ENCODE results near the gene VGF.

Gene VGF

DNA sequence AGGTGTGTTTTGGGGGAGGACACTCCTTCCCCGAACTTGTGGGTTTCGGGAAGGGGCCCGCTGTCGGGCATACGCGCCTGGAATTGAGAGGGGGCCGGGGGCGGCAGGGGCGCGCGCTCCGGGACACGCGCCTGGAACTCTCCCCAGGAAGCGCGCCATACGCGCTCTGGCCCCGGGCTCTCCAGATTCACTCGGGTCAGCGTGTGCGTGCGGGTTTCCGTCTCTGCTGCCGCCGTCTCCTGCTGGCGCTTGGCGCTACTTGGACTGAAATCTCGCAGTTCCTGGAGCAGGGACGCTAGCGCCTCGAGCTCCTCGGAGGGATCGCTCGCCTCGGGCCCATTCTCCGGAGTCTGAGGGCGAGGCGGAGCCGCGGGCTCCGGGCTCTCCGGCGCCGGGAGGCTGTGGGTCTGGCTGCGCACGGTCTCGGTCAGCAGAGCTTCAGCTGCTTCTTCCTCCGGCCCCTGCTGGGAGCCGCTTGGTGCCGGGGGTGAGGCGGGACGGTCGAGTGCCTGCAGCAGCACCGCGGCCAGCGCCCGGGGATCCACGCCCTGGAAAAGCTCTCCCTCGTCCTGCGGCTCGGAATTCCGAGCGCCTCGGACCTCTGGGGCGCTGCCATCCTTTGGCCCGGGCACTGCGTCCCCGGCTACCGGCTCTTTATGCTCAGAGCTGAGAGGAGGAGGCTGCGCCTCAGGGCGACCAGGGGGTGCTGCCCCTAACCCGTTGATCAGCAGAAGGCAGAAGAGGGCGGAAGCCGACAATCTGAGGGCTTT lies 1.1 kb downstream of the VGF start:
- DNase-seq = peak in 1 of 2 experiments; percentile 29

DNA sequence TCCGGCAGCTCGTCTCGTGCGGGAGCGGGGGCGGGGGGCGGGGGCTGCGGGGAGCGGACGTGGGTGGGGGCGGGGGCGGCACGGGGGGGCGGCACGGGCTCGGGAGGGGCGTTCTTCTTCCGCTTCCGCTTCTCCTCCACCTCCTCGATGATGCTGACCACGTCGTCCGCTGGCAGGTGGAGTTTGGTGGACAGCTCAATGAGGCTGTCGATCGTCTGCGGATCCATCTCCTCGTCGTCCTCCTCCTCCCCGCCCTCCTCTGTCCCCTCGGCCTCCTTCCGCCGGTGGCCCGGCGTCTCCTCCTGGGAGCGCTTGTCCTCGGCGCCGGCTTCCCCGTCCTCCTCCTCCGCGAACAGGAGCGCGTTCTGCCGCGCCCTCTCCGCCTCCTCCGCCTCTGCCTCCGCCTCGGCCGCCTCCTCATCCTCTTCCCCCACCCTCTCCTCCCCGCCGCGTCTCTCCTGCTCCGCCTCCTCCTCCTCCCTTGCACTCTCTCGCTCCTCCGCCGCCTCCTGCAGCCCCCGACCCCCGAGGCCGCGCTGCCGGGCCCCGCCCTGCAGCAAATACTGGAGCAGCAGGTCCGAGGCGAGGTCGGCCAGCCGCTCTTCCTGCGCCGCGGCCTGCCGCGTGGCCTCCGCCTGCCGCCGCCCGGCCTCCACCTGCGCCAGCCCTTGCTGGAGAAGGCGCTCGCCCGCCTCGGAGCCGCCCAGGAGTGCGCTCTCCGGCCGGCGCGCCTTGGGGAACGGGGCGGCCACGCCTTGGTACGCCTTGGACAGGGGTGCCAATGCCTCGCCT lies 1.9 kb downstream of the VGF start:
- peak; percentile 39 to 53 for DNase-seq

DNA sequence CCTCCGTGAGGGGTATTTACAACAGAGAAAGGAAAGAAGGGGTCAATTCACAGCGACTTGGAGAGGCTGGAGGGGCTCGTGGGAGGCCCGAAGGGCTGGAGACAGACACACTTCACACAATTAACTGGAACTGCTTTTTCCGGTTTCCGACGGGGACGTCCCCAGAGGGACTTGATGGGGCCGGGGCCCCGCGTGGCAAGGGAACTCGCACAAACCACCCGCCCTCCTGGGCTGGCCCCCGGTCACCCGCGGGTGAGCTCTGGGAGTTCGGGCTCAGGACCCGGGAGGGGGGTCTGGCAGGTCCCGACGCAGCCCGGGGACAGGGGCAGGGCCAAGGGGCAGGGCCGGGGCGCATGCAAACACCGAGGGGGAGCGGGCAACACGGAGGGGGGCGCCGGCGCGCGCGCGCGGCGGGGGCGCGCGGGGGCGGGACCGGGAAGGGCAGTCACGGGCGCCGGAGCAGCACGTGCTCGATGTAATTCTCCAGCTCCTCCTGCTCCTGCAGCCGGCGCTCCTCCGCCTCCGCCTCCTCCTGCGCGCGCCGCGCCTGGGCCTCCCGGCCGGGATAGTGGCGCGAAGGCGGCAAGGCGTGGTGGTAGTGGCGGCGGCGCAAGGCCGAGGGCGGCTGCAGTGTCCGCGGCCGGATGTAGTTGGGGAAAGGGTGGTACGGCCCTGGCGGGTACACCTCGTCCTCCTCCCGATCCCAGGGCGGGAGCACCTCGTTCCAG lies 2.7 kb downstream of the VGF start:
- DNase-seq = peak; percentile 16 to 54

DNA sequence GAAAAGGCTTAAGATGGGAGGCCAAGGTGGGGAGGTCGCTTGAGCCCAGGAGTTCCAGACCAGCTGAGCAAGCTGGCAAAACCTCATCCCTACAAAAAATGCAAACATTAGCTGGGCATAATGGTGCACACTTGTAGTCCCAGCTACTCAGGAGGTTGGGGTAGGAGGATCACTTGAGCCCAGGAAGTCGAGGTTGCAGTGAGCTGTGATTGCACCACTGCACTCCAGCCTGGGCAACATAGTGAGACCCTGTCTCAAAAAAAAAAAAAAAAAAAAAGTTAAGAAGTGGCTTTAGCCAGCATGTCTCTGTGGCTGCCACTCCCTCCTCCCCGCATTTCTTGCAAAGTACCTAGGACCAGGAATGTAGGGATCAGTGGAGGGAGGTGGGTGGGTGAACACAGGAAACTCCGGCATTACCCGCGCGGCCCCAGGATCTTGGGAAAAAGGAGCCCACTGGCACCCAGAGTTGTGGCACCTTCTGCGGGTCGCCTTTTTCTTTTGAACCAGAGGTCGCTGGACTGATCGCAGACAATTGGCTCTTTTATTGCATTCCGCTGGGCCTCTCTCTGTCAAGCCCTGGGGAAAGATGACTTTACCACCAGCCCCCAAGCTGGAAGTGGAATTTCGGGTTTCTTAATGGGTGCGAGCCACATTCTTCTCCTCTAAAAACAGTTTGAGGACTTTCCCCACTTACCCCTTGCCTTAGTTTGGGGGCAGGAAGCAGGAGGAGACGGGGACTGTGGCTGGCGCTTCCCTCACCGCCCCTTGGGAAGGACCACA lies 3.5 kb downstream of the VGF start:
- no peak for DNase-seq

DNA sequence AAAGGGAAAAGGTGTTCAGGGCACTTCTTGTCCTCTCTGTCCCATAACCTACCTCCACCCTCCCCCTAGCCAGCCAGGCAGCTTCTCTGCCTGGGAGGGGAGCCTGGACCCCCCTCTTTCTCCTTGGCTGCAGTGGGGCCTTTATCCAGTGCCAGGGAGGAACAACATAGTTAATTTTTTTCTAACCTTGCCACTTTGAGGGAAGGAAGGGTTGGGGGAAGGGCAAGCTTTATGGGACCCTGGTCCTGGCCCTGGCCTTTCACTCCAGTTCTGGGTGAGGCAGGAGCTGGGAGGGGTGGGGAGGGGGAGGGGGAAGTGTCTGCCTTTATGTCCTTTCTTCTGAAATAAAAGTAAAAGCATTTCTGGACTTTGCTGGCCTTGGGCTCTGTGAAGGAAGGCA lies 4.5 kb downstream of the VGF start:
- no peak for DNase-seq

DNA sequence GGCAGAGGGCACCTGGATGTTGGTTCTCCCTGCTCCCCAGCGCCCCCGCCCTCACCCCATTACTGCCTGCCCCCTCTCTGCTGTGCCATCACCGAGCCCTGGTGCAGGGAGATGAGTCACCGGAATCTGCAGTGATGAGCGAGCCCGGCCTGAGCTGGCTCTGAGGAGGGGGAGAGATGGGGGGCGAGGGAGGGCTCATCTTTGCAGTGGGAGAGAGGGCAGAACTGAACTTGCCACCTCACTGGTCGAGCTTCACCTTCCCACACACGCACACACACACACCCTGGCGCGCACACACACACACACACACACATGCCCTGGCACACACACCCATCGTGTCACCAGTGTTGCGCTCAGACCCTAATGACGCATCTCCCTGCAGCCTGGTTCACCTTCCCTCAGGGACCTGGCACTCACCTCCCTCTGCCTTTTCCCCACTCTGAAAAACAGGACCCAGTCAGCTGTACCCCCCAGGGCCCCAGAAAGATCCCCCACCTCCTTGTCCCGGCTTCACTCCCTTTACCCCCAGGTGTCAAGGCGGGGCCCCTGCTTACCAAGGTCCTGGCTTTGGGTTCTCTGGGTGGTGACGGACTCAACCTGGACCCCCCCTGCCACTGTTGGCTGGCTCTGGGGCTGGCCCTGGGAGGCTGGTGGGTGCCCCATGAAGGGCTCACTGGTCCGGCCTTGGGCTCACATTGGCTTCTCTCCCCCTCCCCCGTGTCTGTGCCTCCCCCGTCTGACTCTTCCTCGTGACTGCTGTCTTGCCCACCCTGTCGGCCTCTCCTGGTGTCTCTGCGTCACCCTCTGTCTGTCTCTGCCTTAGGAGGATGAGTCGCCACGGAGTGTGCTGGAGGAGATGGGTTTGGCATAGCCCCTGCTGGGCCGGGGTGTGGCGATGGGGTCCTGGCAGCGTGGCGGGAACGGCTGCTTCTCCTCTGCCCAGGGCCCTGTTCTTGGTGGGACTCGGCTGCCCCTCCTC lies 5.4 kb downstream of the VGF start:
- no peak for DNase-seq

DNA sequence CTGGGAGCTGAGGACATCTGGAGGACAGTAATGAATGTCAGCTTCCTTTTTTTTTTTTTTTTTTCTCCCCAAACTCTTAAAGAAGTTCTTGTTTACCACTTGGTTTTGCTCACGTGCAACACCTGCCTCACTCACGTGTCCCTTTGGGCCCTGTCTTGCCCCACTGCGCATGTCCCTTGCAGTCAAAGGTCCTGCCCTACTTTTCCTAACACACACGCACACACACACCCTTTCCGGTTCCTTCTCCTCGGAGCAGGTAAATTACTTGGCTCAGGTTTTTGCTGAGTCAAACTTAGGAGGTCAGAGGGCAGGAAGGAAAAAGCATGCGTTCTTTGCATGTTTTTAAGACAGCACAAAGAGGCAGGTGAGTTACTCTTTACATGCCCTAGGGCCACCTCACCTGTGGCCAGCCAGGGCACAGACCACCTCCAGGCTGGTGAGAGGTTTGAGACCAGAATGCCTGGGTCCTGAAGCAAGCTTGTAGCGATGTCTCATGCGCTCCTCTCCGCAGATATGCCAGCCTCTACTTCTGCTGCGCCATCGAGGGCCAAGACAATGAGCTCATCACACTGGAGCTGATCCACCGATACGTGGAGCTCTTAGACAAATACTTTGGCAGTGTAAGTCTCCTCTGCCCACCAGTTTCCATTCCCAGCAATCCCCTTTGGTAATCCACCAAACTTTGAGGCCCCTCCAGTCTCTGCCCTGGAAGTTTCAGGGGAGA lies 8.3 kb downstream of the VGF start:
- no peak for DNase-seq

DNA sequence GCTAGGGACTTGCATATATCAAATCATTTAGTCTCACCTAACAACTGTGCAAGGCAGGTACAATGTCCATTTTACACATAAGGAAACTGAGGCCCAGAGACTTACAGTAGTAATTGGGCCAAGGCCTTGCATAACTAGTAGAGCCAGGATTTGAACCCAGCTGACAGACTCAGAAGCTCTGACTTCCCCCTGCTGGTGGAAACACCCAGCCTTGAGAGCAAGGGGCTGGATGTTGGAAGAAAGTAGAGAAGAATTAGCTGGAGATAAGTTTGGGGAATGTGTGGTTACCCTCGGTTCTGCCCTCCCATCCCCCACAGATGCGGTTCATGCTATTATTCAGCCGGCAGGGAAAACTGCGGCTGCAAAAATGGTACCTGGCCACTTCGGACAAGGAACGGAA lies 9.1 kb downstream of the VGF start:
- DNase-seq = no peak

DNA sequence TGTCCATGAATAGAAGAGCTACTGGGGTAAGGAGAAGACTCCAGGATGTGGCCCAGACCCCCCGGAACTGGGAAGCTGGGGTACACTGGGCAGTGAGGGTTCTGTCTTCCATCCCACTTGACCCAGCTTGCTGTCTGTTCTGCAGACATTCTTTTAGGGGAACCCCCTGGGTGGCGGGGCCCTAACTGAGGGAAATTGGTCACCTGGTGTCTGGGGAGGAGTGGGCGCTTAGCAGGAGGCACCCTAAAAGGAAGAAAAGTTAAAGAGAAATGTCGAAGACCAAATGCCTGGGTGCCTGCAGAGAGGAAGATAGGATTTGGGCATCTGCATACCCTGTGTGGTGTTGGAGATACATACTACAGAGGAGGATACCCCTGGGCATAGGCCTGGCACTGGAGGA lies 10.1 kb downstream of the VGF start:
- no peak for DNase-seq

DNA sequence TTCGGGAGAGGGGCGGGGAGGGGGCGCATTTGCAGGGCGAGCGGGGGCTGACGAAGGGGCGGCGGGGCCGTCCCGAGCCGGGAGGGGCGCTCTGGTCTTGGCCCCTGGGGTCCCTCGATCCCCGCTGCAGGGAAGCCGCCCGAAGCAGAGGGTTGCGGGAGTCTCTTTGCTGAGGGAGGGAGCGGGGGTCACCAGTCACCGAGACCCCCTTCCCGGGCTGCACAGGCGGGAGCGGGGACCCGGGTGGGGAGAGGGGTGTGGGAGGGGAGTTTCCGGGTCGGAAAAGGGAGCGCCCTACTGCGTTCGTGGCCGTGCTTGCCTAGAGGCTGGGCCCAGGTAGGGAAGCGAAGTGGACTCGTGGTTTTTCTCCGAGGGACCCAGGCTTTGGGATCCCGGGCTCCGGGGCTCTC lies 10.7 kb downstream of the VGF start:
- no peak for DNase-seq

DNA sequence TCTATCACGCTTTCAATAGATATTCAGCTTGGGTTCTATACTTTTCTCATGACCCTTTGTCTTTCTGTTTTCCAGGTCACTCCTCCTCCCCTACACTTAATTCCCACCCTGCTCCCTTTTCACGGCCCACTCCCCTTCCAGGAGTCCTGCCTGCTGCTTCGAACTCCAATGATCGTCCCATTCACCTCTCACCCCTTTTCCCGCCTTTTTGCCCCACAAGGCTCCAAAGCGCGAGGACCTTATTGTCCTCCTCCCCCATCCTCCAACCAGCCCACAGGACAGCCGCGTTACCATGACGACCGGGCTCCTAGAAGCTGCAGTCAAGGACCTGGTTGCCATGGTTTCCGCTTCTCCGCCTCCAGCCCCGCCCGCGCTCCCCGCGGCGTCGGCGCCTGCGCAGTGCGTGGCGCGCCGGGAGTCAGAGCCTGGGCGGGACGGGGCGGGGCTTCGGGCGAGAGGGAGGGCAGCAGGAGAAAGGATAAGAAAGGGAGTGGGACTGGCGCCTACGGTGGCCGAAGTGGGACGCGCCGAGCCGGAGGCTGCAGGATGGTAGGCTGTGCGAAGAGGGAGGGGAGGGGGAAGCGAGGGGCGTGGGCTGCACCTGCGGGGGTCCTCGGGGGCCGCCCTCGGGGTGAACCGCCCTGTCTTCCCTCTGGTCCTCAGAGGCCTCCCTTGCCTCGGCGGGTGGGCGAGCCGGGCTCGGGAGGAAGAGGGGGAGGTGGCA lies 11.2 kb downstream of the VGF start, which contains the start of gene AP1S1:
Gene AP1S1 (plus strand): TSS at position 508 of the 724 bp plus-strand sequence. CDS start 39 bp downstream, at position 547.
- peak; percentile 99 for DNase-seq

DNA sequence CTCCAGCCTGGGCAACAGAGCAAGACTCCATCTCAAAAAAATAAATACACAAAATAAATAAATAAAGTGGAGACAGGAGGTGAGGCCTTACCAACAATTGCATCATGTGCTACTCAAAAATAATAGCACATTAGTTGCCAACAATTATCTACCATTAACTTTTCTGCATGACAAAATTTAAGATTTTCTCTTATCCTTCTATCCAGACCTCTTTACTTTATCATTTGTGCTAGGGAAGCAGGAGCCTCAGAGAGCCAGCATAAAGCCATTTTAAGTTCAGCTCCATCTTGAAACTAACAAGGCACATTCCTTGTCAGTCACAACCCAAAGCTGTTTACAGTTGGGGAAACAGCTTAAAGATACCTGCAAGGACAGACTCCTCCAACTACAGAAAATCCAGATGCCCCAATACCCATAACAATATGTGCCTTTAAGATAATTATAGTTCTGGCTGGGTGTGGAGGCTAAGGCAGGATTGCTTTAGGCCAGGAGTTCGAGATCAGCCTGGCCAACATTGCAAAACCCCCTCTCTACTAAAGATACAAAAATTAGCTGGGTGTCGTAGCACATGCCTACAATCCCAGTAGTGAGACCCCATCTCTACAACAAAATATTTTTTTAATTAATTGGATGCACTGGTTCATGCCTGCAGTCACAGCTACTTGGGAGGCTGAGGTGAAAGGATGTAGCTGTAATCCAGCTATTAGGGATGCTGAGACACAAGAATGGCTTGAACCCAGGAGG lies 13.3 kb downstream of the VGF start:
- DNase-seq = no peak

DNA sequence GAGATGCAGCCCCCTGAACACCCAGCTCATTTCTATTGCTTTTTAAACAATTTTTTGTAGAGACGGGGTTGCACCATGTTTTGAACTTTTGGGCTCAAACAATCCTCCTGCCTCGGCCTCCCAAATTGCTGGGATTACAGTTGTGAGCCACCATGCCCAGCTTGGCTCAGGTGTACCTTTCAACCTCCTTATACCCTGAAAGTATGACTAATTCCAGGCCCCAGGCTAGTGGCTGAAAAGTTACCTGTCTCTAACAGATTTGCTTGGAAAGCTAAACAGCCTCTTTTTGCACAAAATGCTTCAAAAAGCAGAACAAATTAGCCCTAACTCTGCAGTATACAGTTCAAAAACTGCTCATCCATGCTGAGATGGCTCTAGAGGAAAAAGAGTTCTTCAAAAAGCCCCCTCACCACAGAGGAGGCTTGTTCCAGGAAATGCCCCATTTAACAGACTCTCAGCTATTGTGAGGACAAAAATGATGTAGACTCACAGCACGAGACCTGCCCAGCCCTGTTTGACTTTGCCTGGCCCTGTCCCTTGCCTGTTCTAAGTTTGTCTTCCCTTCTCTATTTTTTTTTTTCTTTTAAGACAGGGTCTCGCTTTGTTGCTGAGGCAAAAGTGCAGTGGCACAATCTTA lies 24.5 kb downstream of the VGF start:
- no peak for DNase-seq

DNA sequence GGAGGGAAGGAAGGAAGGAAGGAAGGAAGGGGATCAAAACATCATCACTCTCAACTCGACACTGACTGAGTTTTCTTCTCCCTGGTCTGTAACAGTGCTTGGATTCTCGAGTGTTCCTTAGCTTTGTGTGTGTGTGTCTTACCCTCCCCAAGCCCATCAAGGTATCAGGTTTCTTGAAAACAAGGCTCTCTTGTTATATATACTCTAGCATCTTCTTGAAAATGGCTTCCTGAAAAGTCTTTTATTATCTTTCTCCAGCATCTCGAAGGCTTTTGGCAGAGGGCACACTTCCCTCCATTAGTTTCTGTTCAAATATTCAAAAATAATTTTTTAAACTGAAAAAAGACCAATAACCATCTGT lies 25.1 kb downstream of the VGF start:
- no peak for DNase-seq

DNA sequence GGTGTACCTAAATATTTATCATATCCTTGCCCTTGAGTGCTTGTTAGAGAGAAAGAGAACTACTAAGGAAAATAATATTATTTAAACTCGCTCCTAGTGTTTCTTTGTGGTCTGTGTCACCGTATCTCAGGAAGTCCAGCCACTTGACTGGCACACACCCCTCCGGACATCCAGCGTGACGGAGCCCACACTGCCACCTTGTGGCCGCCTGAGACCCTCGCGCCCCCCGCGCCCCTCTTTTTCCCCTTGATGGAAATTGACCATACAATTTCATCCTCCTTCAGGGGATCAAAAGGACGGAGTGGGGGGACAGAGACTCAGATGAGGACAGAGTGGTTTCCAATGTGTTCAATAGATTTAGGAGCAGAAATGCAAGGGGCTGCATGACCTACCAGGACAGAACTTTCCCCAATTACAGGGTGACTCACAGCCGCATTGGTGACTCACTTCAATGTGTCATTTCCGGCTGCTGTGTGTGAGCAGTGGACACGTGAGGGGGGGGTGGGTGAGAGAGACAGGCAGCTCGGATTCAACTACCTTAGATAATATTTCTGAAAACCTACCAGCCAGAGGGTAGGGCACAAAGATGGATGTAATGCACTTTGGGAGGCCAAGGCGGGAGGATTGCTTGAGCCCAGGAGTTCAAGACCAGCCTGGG lies 27.0 kb downstream of the VGF start:
- peak in 1 of 2 experiments; percentile 25 for DNase-seq

DNA sequence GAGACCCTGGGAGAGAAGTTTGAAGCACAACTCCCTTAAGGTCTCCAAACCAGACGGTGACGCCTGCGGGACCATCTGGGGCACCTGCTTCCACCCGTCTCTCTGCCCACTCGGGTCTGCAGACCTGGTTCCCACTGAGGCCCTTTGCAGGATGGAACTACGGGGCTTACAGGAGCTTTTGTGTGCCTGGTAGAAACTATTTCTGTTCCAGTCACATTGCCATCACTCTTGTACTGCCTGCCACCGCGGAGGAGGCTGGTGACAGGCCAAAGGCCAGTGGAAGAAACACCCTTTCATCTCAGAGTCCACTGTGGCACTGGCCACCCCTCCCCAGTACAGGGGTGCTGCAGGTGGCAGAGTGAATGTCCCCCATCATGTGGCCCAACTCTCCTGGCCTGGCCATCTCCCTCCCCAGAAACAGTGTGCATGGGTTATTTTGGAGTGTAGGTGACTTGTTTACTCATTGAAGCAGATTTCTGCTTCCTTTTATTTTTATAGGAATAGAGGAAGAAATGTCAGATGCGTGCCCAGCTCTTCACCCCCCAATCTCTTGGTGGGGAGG lies 27.6 kb downstream of the VGF start:
- no peak for DNase-seq

DNA sequence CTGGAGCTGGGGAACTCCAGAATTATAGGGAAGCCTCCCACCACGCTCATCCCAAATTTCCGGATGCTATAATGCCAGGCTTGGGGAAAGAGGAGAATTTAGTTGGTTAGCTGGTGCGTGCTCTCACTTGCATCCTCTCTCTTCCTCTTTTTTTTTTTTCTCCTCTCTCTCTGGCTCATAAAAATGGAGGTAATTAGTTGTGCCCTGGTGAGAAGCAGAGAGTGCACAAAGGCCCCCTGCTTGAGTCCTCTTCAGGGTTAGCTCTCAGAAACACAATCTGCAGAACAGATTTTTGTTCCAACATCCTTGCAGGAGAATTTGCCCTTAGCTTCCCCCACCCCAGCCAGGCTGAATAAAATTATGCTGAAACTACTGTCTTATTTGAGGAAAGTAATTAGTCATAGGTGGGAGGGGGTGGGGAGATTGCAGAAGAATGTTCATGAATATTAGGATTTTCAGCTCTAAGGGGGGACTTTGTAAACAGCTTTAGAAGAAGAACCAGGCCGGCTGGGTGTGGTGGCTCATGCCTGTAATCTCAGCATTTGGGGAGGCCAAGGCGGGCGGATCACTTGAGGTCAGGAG lies 30.9 kb downstream of the VGF start:
- no peak for DNase-seq
